Non-pigmented ciliary epithelial cell (primary cell): Measurements from ENCODE around the gene ANXA9.

Source experiments
- DNase-seq: peaks from one replicate; pipeline ENCODE4 v3.0.0-alpha.2; 2010; ENCODE audit warnings: low read depth

The ANXA9 gene

GRCh38 chr1:150981805-150982712 is at the start of gene ANXA9:
TSS of gene ANXA9 (plus strand) at chr1:150982292. CDS start at chr1:150983106, 814 bp downstream.
- DNase-seq = no peak

GRCh38 chr1:150944856-150945255 is 37.2 kb upstream of the ANXA9 start:
- DNase-seq = no peak

GRCh38 chr1:150954708-150955107 is 27.4 kb upstream of the ANXA9 start:
- no peak for DNase-seq

GRCh38 chr1:150955280-150955679 is 26.8 kb upstream of the ANXA9 start:
- no peak for DNase-seq

- DNase-seq = no peak
These were observed 24.4 kb upstream of the ANXA9 start for GRCh38 chr1:150957666-150958065.

GRCh38 chr1:150960646-150961045 is 21.4 kb upstream of the ANXA9 start:
- DNase-seq = no peak

- no peak for DNase-seq
These were observed 20.3 kb upstream of the ANXA9 start for GRCh38 chr1:150961756-150962155.

GRCh38 chr1:150963321-150964163 is 18.6 kb upstream of the ANXA9 start:
- no peak for DNase-seq

GRCh38 chr1:150964164-150964489 is 18.0 kb upstream of the ANXA9 start:
- no peak for DNase-seq

- no peak for DNase-seq
These were observed 16.5 kb upstream of the ANXA9 start for GRCh38 chr1:150965605-150966004.

GRCh38 chr1:150966011-150966410 is 16.1 kb upstream of the ANXA9 start:
- no peak for DNase-seq

GRCh38 chr1:150967936-150968335 is 14.2 kb upstream of the ANXA9 start:
- no peak for DNase-seq

- no peak for DNase-seq
These were observed 13.6 kb upstream of the ANXA9 start for GRCh38 chr1:150968491-150968890.

- no peak for DNase-seq
These were observed 12.5 kb upstream of the ANXA9 start for GRCh38 chr1:150969626-150970025.

GRCh38 chr1:150970808-150971582 is 11.1 kb upstream of the ANXA9 start:
- DNase-seq = no peak

GRCh38 chr1:150971583-150972416 is 10.3 kb upstream of the ANXA9 start:
- DNase-seq = no peak

- DNase-seq = no peak
These were observed 9.6 kb upstream of the ANXA9 start for GRCh38 chr1:150972417-150972940.

- DNase-seq = no peak
These were observed 8.7 kb upstream of the ANXA9 start for GRCh38 chr1:150973258-150973835.

GRCh38 chr1:150973836-150974579 is 8.1 kb upstream of the ANXA9 start:
- no peak for DNase-seq
